ENCODE measurements around the gene TBC1D3B. TPM values are rescaled to one million over a fixed set of nuclear protein-coding genes. Genes with fewer than 3 reads are reported as not detected.
"Not testable (repeated sequence)": the region's sequence is repeated elsewhere in the genome, so short reads cannot be mapped to it uniquely, and the experiment has no call there.

Gene TBC1D3B
- polyA plus RNA-seq (ENCODE audit: insufficient read length) = 10.9 TPM

GRCh38 chr17:36176536-36176935 is at the start of gene TBC1D3B:
Gene TBC1D3B, minus strand, starts transcription at chr17:36176636. Its CDS starts 1,586 bp downstream, at chr17:36175050.
- not testable (repeated sequence) for DNase-seq

GRCh38 chr17:36222967-36223366 is 46.5 kb upstream of the TBC1D3B start:
- not testable (repeated sequence) for DNase-seq

- DNase-seq = not testable (repeated sequence)
Measured at GRCh38 chr17:36221581-36222100, 45.2 kb upstream of the TBC1D3B start.

- DNase-seq = not testable (repeated sequence)
Measured at GRCh38 chr17:36220737-36221580, 44.5 kb upstream of the TBC1D3B start.

- DNase-seq = not testable (repeated sequence)
Measured at GRCh38 chr17:36219556-36219955, 43.1 kb upstream of the TBC1D3B start.

- not testable (repeated sequence) for DNase-seq
Measured at GRCh38 chr17:36215406-36216308, 39.2 kb upstream of the TBC1D3B start.

GRCh38 chr17:36214918-36215317 is 38.5 kb upstream of the TBC1D3B start:
- no peak for DNase-seq

GRCh38 chr17:36213695-36214094 is 37.3 kb upstream of the TBC1D3B start:
- DNase-seq = no peak

GRCh38 chr17:36212966-36213365 is 36.5 kb upstream of the TBC1D3B start:
- no peak for DNase-seq

- no peak for DNase-seq
Measured at GRCh38 chr17:36212272-36212605, 35.8 kb upstream of the TBC1D3B start.

- not testable (repeated sequence) for DNase-seq
Measured at GRCh38 chr17:36211484-36212271, 35.2 kb upstream of the TBC1D3B start.

- not testable (repeated sequence) for DNase-seq
Measured at GRCh38 chr17:36210439-36211211, 34.2 kb upstream of the TBC1D3B start, which contains the start of gene CCL4L2. Gene CCL4L2, plus strand, starts transcription at chr17:36211063.

GRCh38 chr17:36209575-36209974 is 33.1 kb upstream of the TBC1D3B start:
- DNase-seq = no peak

GRCh38 chr17:36207383-36207782 is 30.9 kb upstream of the TBC1D3B start:
- not testable (repeated sequence) for DNase-seq

- not testable (repeated sequence) for DNase-seq
Measured at GRCh38 chr17:36206486-36206821, 30.0 kb upstream of the TBC1D3B start.

GRCh38 chr17:36205637-36206485 is 29.4 kb upstream of the TBC1D3B start:
- DNase-seq = no peak

GRCh38 chr17:36204724-36205500 is 28.5 kb upstream of the TBC1D3B start:
- no peak for DNase-seq

- DNase-seq = no peak
Measured at GRCh38 chr17:36203335-36203734, 26.9 kb upstream of the TBC1D3B start.

GRCh38 chr17:36201506-36201905 is 25.1 kb upstream of the TBC1D3B start:
- DNase-seq = not testable (repeated sequence)

GRCh38 chr17:36201102-36201501 is 24.7 kb upstream of the TBC1D3B start:
- not testable (repeated sequence) for DNase-seq

Data from hindlimb muscle (tissue), 1 donor.